Peyer's patch (tissue), 4 donors: ENCODE data around the gene KCNAB1. TPM values are rescaled to one million over a fixed set of nuclear protein-coding genes. Genes with fewer than 3 reads are reported as not detected.

Experiments
- DNase-seq, 3 donors: peaks; one replicate each; pipeline ENCODE4 v3.0.0-alpha.2; 2017 to 2019
- H3K27ac ChIP-seq, 4 donors: fragments of 200-600 bp; sonication (generic); one replicate each; pipeline ENCODE4 v1.5.1; 2016 to 2019
- H3K27me3 ChIP-seq, 2 donors: fragments of 200-600 bp; sonication (generic); one replicate each; pipeline ENCODE4 v1.5.1; 2019
- H3K36me3 ChIP-seq, 3 donors: fragments of 200-600 bp; sonication (generic); one replicate each; pipeline ENCODE4 v1.5.1; 2016 to 2019
- H3K4me1 ChIP-seq, 4 donors: fragments of 200-600 bp; sonication (generic); one replicate each; pipeline ENCODE4 v1.5.1; 2016 to 2019
- H3K4me3 ChIP-seq, 4 donors: fragments of 200-600 bp; sonication (generic); 1 replicate in 3 of 4; 2 replicates in 1 of 4; pipeline ENCODE4 v1.5.1; 2016 to 2019; ENCODE audit warnings: mild to moderate bottlenecking in 1 of 4
- H3K9me3 ChIP-seq, 4 donors: fragments of 200-600 bp; sonication (generic); one replicate each; pipeline ENCODE4 v1.5.1; 2016 to 2019; ENCODE audit warnings: mild to moderate bottlenecking in 1 of 4
- POLR2A ChIP-seq, 2 donors: fragments of 450-650 bp; IDR thresholded peaks; one replicate each; pipeline ENCODE4 v1.5.1; 2017; ENCODE audit warnings: antibody characterized with exemption in 2 of 2, mild to moderate bottlenecking in 2 of 2, moderate library complexity in 2 of 2
- total RNA-seq, 4 donors: library from RNA; depleted of rRNA; stranded (reverse); fragments of >200 nt; gene quantifications; one replicate each; pipeline ENCODE4 v1.1.0, GENCODE V29; 2016
- TF ChIP-seq, protein P1 (sequence below), 6 experiments: fragments of 450-650 bp in 4 of 6; fragments of 200-600 bp in 2 of 6; sonication (generic) in 1 of 6; IDR thresholded peaks; one replicate each; pipeline ENCODE4 v1.5.1; 2017 to 2019; ENCODE audit warnings: antibody characterized with exemption in 6 of 6, mild to moderate bottlenecking in 3 of 6, moderate library complexity in 1 of 6

KCNAB1 gene
- total RNA-seq, 4 donors from 2014 or later, result 1.1 to 1.7 (median 1.6) TPM; not detected in 1

DNA sequence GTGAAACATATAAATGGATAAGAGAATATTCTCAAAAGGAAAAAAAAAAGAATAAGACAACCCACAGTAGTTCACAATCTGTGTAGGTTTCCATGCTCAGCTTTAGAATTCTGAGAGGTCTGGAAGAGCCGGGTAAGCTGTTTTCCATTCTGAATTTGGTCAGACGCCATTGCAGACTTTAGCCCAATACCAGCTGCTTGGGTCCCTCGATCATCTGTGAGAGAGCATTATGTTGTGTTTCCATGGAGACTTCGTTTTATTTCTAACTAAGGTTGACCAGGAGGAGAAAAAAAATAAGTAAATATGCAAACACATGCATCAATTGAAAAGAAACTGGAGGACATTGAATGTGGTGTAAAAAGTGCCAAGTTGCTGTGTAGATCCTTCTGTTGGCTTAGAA lies 25.5 kb downstream of the KCNAB1 start:
- no peaks in the 10 kb centered on the region for H3K27me3 ChIP-seq
- no peak for DNase-seq
- no peaks in the 10 kb centered on the region for H3K36me3 ChIP-seq
- H3K9me3 ChIP-seq, result no peaks in the 10 kb centered on the region
- TF ChIP-seq, protein P1, sequence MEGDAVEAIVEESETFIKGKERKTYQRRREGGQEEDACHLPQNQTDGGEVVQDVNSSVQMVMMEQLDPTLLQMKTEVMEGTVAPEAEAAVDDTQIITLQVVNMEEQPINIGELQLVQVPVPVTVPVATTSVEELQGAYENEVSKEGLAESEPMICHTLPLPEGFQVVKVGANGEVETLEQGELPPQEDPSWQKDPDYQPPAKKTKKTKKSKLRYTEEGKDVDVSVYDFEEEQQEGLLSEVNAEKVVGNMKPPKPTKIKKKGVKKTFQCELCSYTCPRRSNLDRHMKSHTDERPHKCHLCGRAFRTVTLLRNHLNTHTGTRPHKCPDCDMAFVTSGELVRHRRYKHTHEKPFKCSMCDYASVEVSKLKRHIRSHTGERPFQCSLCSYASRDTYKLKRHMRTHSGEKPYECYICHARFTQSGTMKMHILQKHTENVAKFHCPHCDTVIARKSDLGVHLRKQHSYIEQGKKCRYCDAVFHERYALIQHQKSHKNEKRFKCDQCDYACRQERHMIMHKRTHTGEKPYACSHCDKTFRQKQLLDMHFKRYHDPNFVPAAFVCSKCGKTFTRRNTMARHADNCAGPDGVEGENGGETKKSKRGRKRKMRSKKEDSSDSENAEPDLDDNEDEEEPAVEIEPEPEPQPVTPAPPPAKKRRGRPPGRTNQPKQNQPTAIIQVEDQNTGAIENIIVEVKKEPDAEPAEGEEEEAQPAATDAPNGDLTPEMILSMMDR (IDR thresholded peaks at IDR 0.05), result no peak
- no peak for TF ChIP-seq POLR2A (IDR thresholded peaks at IDR 0.05)
- peaks cover 0 to 11% (median 0%) of the 10 kb centered on the region in 4 donors for H3K4me1 ChIP-seq
- H3K27ac ChIP-seq, result no peak overlapping the region
- no peak overlapping the region for H3K4me3 ChIP-seq

DNA sequence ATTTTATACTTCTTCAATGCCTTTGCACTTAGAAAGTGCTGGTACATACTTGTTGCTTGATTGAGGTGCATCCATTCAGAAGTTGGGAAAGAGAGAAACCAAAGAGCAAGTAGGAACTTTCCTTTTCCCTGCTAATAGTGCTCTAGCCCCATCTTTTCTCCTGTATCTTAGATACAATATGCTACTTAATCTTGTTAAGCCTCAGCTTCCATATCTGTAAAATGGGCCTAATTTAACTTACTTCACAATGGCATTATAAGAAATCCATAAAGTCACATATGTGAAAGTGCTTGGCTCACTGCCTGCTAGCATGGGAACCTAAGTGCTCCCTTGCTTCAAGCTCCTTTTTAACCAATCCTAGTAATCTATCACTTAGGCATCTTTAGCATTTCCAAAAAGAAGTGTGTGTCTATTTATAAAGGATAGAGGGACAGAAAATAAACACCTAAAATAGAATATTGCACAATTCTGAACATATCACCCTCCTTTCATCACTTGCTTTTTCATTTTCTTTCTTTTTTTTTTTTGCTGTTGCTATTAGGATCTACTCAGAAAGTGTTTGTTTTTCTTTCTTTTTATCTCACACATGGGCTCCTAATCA lies 28.1 kb downstream of the KCNAB1 start:
- no peak overlapping the region for H3K27ac ChIP-seq
- H3K4me1 ChIP-seq, result peaks cover 0 to 11% (median 0%) of the 10 kb centered on the region in 4 donors
- H3K27me3 ChIP-seq, result no peaks in the 10 kb centered on the region
- no peak for DNase-seq
- no peaks in the 10 kb centered on the region for H3K9me3 ChIP-seq
- TF ChIP-seq, protein P1 (IDR thresholded peaks at IDR 0.05), result no peak
- no peak for TF ChIP-seq POLR2A (IDR thresholded peaks at IDR 0.05)
- H3K36me3 ChIP-seq, result no peaks in the 10 kb centered on the region
- no peak overlapping the region for H3K4me3 ChIP-seq

DNA sequence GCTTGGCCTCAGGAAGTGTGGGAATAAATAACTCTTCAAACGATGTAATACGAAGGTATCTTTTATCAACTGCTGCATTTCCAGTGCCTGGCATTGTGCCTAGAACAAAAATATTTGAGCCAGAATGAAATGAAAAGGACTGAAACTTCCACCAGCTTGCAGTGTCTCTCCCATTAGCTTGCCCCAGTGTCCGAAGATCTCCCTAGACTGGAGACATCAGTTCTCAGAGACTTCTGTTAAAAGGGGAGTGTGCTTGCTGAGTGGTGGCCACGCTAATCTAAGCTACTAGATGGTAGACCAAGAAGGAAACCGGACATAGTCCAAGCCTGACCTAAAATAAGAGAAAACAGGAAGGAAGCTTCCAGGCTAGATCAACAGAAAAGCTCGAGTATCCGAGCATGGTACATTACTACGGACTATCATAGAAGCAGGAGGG lies 28.6 kb downstream of the KCNAB1 start:
- Histone ChIP-seq H3K4me3 (no peak overlapping the region), H3K27ac (peak overlapping the region in 1 of 4 donors; percentile 7), H3K27me3 (no peaks in the 10 kb centered on the region), H3K9me3 (no peaks in the 10 kb centered on the region), H3K4me1 (peaks cover 0 to 11% (median 0%) of the 10 kb centered on the region in 4 donors), H3K36me3 (no peaks in the 10 kb centered on the region)
- no peak for TF ChIP-seq POLR2A (IDR thresholded peaks at IDR 0.05)
- TF ChIP-seq, protein P1 (IDR thresholded peaks at IDR 0.05), result no peak
- DNase-seq, result no peak

DNA sequence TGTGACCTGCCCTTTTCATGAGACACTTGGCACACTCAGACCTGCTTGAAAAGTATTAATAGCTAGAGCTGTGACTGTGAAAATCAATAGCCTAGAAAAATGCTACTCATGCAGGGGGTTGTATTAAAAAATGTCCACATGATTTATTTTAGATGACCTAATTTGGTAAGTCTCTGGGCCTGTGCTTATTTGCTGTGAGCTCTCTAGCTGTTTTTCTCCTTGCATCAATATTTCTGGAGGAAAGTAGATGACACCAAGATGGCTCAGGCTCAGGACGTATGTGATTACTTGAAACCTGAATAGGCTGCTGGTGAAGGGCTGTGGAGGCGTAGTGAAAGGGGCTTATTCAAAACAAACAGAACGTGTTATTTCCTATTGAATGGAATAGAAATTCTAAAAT lies 29.5 kb downstream of the KCNAB1 start:
- Histone ChIP-seq H3K27me3 (no peaks in the 10 kb centered on the region), H3K4me1 (peaks cover 0 to 11% (median 0%) of the 10 kb centered on the region in 4 donors), H3K4me3 (no peak overlapping the region), H3K9me3 (no peaks in the 10 kb centered on the region), H3K36me3 (no peaks in the 10 kb centered on the region), H3K27ac (peak overlapping the region in 2 of 4 donors; percentile 14 to 33)
- TF ChIP-seq, protein P1 (IDR thresholded peaks at IDR 0.05), result no peak
- TF ChIP-seq POLR2A (IDR thresholded peaks at IDR 0.05), result no peak
- DNase-seq, result no peak

DNA sequence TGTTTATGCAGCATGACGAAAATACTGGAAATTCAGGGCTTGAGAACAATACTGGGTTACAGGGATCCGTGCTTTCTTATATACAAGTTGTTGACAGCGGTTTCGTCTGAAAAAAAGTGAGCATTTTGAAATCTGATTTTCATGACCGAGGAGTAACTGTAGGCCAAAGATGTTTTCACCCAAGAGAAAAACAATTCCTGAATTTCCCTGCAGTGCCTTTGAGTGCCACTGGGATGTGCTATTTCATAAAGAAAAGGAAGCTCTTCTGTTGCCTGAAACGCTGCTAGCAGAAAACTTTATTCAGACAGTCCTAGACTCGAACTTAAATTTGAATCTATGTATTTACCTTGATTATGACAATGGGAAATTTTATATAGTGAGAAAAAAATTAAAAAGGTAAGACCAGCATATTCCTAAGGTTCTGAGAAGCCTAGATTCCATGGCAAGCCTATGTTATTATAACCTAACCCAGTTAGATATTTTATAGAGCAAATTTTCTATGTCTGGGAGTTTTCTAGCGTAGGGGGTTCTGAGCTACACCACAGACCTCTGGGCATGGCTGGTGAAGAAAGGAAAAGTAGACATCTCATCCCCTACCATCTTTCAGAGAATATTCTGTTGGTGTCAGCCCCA lies 30.2 kb downstream of the KCNAB1 start:
- H3K9me3 ChIP-seq, result no peaks in the 10 kb centered on the region

More for the DNA sequence above, 30.2 kb downstream of the KCNAB1 start:
- Histone ChIP-seq H3K27me3 (no peaks in the 10 kb centered on the region), H3K27ac (peak overlapping the region in 1 of 4 donors; percentile 33), H3K36me3 (no peaks in the 10 kb centered on the region), H3K4me3 (no peak overlapping the region), H3K4me1 (peaks cover 0 to 11% (median 0%) of the 10 kb centered on the region in 4 donors)
- TF ChIP-seq, protein P1 (IDR thresholded peaks at IDR 0.05), result peak; percentile 72 to 91 (median 88)
- no peak for TF ChIP-seq POLR2A (IDR thresholded peaks at IDR 0.05)
- DNase-seq, result peak in 2 of 3 donors; percentile 35 to 77
